WTC11 (cell line): ENCODE results near the gene SLC8B1. TPM values are rescaled to one million over a fixed set of nuclear protein-coding genes. Genes with fewer than 3 reads are reported as not detected.

Experiments used
- ATAC-seq: fragments of 200-7000 bp; cut with Tn5 transposase; 2 replicates; pipeline ENCODE4 v1.10.0; 2021; ENCODE audit warnings: mild to moderate bottlenecking, moderate library complexity
- CTCF ChIA-PET: fragments of 300-600 bp; sonication (Branson Sonifier 250); formaldehyde crosslinking; loops from one replicate; lab custom pipeline; 2021; ENCODE audit warnings: antibody characterized with exemption; lab: Charles Lee
- POLR2A ChIA-PET: fragments of 350-600 bp; sonication (Branson Sonifier 250); formaldehyde crosslinking; loops from one replicate; lab custom pipeline; 2021; ENCODE audit warnings: antibody characterized with exemption; lab: Charles Lee
- DNase-seq: peaks from one replicate; pipeline ENCODE4 v3.0.0; 2021; ENCODE audit warnings: low spot score
- H3K27ac Mint-ChIP-seq: 2 replicates; pipeline ENCODE4 v1.8.0; 2021; ENCODE audit warnings: mixed read lengths
- H3K27me3 Mint-ChIP-seq: 2 replicates; pipeline ENCODE4 v1.8.0; 2021; ENCODE audit warnings: low read depth, mild to moderate bottlenecking, moderate library complexity, mixed read lengths
- H3K36me3 Mint-ChIP-seq: 2 replicates; pipeline ENCODE4 v1.8.0; 2021; ENCODE audit warnings: mixed read lengths
- H3K4me1 Mint-ChIP-seq: 2 replicates; pipeline ENCODE4 v1.8.0; 2022; ENCODE audit warnings: mixed read lengths
- H3K4me3 Mint-ChIP-seq: 2 replicates; pipeline ENCODE4 v1.8.0; 2021; ENCODE audit warnings: mild to moderate bottlenecking, moderate library complexity, mixed read lengths
- H3K9me3 Mint-ChIP-seq: 2 replicates; pipeline ENCODE4 v1.8.0; 2021; ENCODE audit warnings: mixed read lengths
- AR ChIP-seq: fragments of 250-450 bp; sonication (Bioruptor Pico); IDR thresholded peaks from 2 replicates; pipeline ENCODE4 v1.9.0; 2021; ENCODE audit warnings: mild to moderate bottlenecking
- ARID4B ChIP-seq: sonication (generic); formaldehyde crosslinking; IDR thresholded peaks from 2 replicates; pipeline ENCODE4 v1.8.0; 2023; ENCODE audit warnings: missing genetic modification reagents, mild to moderate bottlenecking, borderline replicate concordance
- ETV6 ChIP-seq: sonication (generic); formaldehyde crosslinking; IDR thresholded peaks from 2 replicates; pipeline ENCODE4 v1.8.1; 2022; ENCODE audit warnings: mild to moderate bottlenecking, missing genetic modification reagents
- FOXP1 ChIP-seq: sonication (generic); formaldehyde crosslinking; IDR thresholded peaks from 2 replicates; pipeline ENCODE4 v1.8.0; 2022; ENCODE audit warnings: missing genetic modification reagents, mild to moderate bottlenecking, moderate library complexity, borderline replicate concordance
- HMGXB4 ChIP-seq: sonication (generic); formaldehyde crosslinking; IDR thresholded peaks from 2 replicates; pipeline ENCODE4 v1.8.1; 2023; ENCODE audit warnings: mild to moderate bottlenecking, moderate library complexity, missing genetic modification reagents
- KAT7 ChIP-seq: sonication (generic); formaldehyde crosslinking; IDR thresholded peaks from 2 replicates; pipeline ENCODE4 v1.8.1; 2023; ENCODE audit warnings: missing genetic modification reagents, mild to moderate bottlenecking, borderline replicate concordance
- MXD4 ChIP-seq: fragments of 250-450 bp; sonication (Bioruptor Pico); IDR thresholded peaks from 2 replicates; pipeline ENCODE4 v1.8.0; 2021; ENCODE audit warnings: mild to moderate bottlenecking, moderate library complexity, borderline replicate concordance
- NR2C2 ChIP-seq: sonication (generic); formaldehyde crosslinking; IDR thresholded peaks from 2 replicates; pipeline ENCODE4 v1.8.0; 2022; ENCODE audit warnings: mild to moderate bottlenecking, missing genetic modification reagents
- OVOL2 ChIP-seq: fragments of 250-450 bp; sonication (Bioruptor Pico); IDR thresholded peaks from 2 replicates; pipeline ENCODE4 v1.9.0; 2021; ENCODE audit warnings: mild to moderate bottlenecking, borderline replicate concordance
- TEAD1 ChIP-seq: sonication (generic); formaldehyde crosslinking; IDR thresholded peaks from 2 replicates; pipeline ENCODE4 v1.8.0; 2022; ENCODE audit warnings: mild to moderate bottlenecking, missing genetic modification reagents
- USF1 ChIP-seq: sonication (generic); formaldehyde crosslinking; IDR thresholded peaks from 2 replicates; pipeline ENCODE4 v1.8.0; 2022; ENCODE audit warnings: mild to moderate bottlenecking, missing genetic modification reagents
- USF2 ChIP-seq: sonication (generic); formaldehyde crosslinking; IDR thresholded peaks from 2 replicates; pipeline ENCODE4 v1.8.1; 2023; ENCODE audit warnings: mild to moderate bottlenecking, missing genetic modification reagents, moderate library complexity
- ZBTB21 ChIP-seq: sonication (generic); formaldehyde crosslinking; IDR thresholded peaks from 2 replicates; pipeline ENCODE4 v1.8.1; 2023; ENCODE audit warnings: mild to moderate bottlenecking, missing genetic modification reagents, borderline replicate concordance
- total RNA-seq: library from RNA; stranded (reverse); gene quantifications from 3 replicates; pipeline ENCODE4 v1.2.3, GENCODE V29; 2021
- TF ChIP-seq, protein P1 (sequence below): sonication (generic); formaldehyde crosslinking; IDR thresholded peaks from 2 replicates; pipeline ENCODE4 v1.8.1; 2022; ENCODE audit warnings: low read depth, missing genetic modification reagents, borderline replicate concordance
- TF ChIP-seq, protein P2 (sequence below): sonication (generic); formaldehyde crosslinking; conservative IDR thresholded peaks from 2 replicates; pipeline ENCODE4 v1.8.1; 2023; ENCODE audit warnings: mild to moderate bottlenecking, low read depth, missing genetic modification reagents, moderate library complexity

SLC8B1 gene
- total RNA-seq, 1 experiment from 2014 or later: 13.8 TPM

GRCh38 chr12:113348849-113349536, 14.1 kb upstream of the SLC8B1 start:
- Mint-ChIP-seq H3K9me3 (no peaks in the 10 kb centered on the region), H3K4me1 (peaks cover 18% of the 10 kb centered on the region), H3K27ac (peak overlapping the region; percentile 63), H3K36me3 (no peaks in the 10 kb centered on the region), H3K27me3 (no peaks in the 10 kb centered on the region), H3K4me3 (peak overlapping the region; percentile 47)
- POLR2A ChIA-PET: interaction anchor here (0.6 kb wide), 1 partner anchor 104 kb away, joined by 16 read pairs; no protein-coding TSS in a partner anchor
- TF ChIP-seq FOXP1 (CRISPR knock-in tag): no peak
- no peak for TF ChIP-seq ETV6 (CRISPR knock-in tag)
- no peak for TF ChIP-seq TEAD1 (CRISPR knock-in tag)
- TF ChIP-seq NR2C2 (CRISPR knock-in tag): no peak
- no peak for TF ChIP-seq MXD4 (CRISPR knock-in tag)
- no peak for TF ChIP-seq ZBTB21 (CRISPR knock-in tag)
- TF ChIP-seq, protein P1, sequence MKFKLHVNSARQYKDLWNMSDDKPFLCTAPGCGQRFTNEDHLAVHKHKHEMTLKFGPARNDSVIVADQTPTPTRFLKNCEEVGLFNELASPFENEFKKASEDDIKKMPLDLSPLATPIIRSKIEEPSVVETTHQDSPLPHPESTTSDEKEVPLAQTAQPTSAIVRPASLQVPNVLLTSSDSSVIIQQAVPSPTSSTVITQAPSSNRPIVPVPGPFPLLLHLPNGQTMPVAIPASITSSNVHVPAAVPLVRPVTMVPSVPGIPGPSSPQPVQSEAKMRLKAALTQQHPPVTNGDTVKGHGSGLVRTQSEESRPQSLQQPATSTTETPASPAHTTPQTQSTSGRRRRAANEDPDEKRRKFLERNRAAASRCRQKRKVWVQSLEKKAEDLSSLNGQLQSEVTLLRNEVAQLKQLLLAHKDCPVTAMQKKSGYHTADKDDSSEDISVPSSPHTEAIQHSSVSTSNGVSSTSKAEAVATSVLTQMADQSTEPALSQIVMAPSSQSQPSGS (CRISPR knock-in tag): no peak
- no peak for TF ChIP-seq ARID4B (CRISPR knock-in tag)
- TF ChIP-seq AR: no peak
- CTCF ChIA-PET: interaction anchor here (0.9 to 2.6 kb wide), 6 partner anchors 9 to 175 kb away, joined by 3 to 16 read pairs (median 4); no protein-coding TSS in a partner anchor
- ATAC-seq: peak; percentile 87
- DNase-seq: no peak

DNA sequence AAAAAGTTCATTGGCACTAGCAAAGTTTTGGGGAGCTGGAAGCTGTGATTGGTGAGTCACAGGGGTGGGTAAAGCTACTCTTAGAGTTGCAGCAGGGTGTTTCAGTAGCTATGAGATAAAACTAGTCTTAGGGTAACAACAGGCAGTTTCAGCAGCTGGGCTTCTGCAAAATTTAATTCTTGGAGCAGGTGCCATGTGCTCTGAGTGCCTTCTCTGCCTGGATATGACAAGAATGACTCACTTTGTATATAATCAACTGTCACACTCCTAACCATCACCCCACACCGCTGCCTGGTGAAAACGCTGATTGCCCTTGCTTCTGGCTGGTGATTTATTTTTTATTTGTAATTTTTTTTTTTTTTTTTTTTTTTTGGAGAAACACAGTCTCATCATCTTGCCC, 13.0 kb upstream of the SLC8B1 start:
- ChIA-PET POLR2A (interaction anchor here (0.6 to 0.7 kb wide), 2 partner anchors 10 to 87 kb away, joined by 3 to 5 read pairs; no protein-coding TSS in a partner anchor), CTCF (interaction anchor here (1.0 to 2.6 kb wide), 2 partner anchors 9 to 77 kb away, joined by 5 to 16 read pairs; no protein-coding TSS in a partner anchor)
- DNase-seq (no peak), ATAC-seq (no peak)
- Mint-ChIP-seq H3K4me1 (peaks cover 18% of the 10 kb centered on the region), H3K36me3 (no peaks in the 10 kb centered on the region), H3K27me3 (no peaks in the 10 kb centered on the region), H3K9me3 (no peaks in the 10 kb centered on the region), H3K27ac (no peak overlapping the region), H3K4me3 (no peak overlapping the region)
- TF ChIP-seq HMGXB4 (CRISPR knock-in tag) (no peak), USF1 (CRISPR knock-in tag) (no peak), OVOL2 (CRISPR knock-in tag) (no peak), KAT7 (CRISPR knock-in tag) (no peak), USF2 (CRISPR knock-in tag) (no peak)
- TF ChIP-seq, protein P2, sequence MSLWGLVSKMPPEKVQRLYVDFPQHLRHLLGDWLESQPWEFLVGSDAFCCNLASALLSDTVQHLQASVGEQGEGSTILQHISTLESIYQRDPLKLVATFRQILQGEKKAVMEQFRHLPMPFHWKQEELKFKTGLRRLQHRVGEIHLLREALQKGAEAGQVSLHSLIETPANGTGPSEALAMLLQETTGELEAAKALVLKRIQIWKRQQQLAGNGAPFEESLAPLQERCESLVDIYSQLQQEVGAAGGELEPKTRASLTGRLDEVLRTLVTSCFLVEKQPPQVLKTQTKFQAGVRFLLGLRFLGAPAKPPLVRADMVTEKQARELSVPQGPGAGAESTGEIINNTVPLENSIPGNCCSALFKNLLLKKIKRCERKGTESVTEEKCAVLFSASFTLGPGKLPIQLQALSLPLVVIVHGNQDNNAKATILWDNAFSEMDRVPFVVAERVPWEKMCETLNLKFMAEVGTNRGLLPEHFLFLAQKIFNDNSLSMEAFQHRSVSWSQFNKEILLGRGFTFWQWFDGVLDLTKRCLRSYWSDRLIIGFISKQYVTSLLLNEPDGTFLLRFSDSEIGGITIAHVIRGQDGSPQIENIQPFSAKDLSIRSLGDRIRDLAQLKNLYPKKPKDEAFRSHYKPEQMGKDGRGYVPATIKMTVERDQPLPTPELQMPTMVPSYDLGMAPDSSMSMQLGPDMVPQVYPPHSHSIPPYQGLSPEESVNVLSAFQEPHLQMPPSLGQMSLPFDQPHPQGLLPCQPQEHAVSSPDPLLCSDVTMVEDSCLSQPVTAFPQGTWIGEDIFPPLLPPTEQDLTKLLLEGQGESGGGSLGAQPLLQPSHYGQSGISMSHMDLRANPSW (CRISPR knock-in tag): no peak
